ENCODE results near the gene KCNF1. TPM values are rescaled to one million over a fixed set of nuclear protein-coding genes. Genes with fewer than 3 reads are reported as not detected.

Gene KCNF1
- total and polyA plus RNA-seq, 10 of the 15 experiments (the other 5 are each of a cell fraction or from before 2014, with no cell fraction given) = not detected

DNA sequence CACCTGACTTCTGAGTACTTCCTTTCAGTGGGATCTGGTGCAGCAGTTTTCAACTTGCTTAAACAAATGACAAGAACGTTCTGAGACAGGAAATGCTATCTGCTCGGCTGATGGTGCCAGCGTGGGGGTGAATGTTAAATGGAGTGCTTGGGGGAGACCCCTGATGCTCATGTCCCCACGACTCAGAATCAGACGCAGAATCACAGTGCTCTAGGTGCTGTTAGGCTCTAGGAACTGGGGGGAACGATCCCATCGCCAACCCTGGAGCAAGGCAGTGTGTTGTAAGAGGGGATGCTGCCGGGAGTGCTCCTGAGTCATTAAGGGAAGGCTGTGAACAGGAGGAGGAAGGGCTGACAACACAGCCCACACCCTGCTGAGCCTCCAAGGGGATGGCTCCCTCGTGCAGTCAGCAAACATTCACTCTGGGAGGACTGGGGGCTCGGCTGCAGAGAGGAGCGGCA, 34.1 kb upstream of the KCNF1 start:
- Histone ChIP-seq H3K4me1 (ENCODE audit: control insufficient read depth, insufficient read depth, low read length) (peaks cover 2% of the 10 kb centered on the region), H3K9ac (ENCODE audit: control insufficient read depth, insufficient read depth, low read length) (no peak overlapping the region), H3K4me2 (ENCODE audit: control insufficient read depth, insufficient read depth) (no peak overlapping the region), H3K36me3 (ENCODE audit: control insufficient read depth in 2 of 2, insufficient read depth in 2 of 2, low read length in 1 of 2) (no peaks in the 10 kb centered on the region), H2AFZ (ENCODE audit: control insufficient read depth, low read depth, low read length) (no peak overlapping the region; the same call in 1 of the 2 replicates), H3K4me3 (no peak overlapping the region), H3K9me3 (replicated peaks; ENCODE audit: control insufficient read depth, insufficient read depth, low read length) (no peaks in the 10 kb centered on the region; the same call in 2 of the 3 replicates), H3K27me3 (replicated peaks in 1 of 2; ENCODE audit: control insufficient read depth in 2 of 2, insufficient read depth in 2 of 2, low read length in 1 of 2) (peaks cover 2 to 4% of the 10 kb centered on the region in 2 experiments; a peak in 3 of 4 replicates), H3K27ac (ENCODE audit: control insufficient read depth, insufficient read depth) (no peak overlapping the region), H4K20me1 (ENCODE audit: control insufficient read depth, insufficient read depth) (no peaks in the 10 kb centered on the region), H3K79me2 (ENCODE audit: control insufficient read depth, insufficient read depth, low read length) (no peaks in the 10 kb centered on the region)
- FAIRE-seq = no peak
- TF ChIP-seq TBL1XR1 (IDR thresholded peaks at IDR 0.05; ENCODE audit: low read depth, low read length) (no peak), NR2F1 (conservative IDR thresholded peaks at IDR 0.05) (no peak), ZBED1 (IDR thresholded peaks at IDR 0.05; ENCODE audit: borderline replicate concordance) (no peak), KAT2A (conservative IDR thresholded peaks at IDR 0.05; ENCODE audit: control insufficient read depth, low read depth, low read length) (no peak), EZH2 (IDR thresholded peaks at IDR 0.05; ENCODE audit: borderline replicate concordance, control insufficient read depth, low read depth, low read length) (no peak), CBX3 (IDR thresholded peaks at IDR 0.05; ENCODE audit: borderline replicate concordance, low read depth) (no peak), LARP7 (IDR thresholded peaks at IDR 0.05) (no peak), ASH2L (IDR thresholded peaks at IDR 0.05; ENCODE audit: borderline replicate concordance, low read depth) (no peak), HDAC6 (IDR thresholded peaks at IDR 0.05; ENCODE audit: unreplicated experiment) (no peak), SREBF2 (IDR thresholded peaks at IDR 0.05; ENCODE audit: low read length) (no peak), SPI1 (IDR thresholded peaks at IDR 0.05; ENCODE audit: borderline replicate concordance, insufficient read depth, low read depth, low read length) (no peak), CBFB (IDR thresholded peaks at IDR 0.05; ENCODE audit: low read depth) (no peak)
- TF ChIP-seq, protein P1, sequence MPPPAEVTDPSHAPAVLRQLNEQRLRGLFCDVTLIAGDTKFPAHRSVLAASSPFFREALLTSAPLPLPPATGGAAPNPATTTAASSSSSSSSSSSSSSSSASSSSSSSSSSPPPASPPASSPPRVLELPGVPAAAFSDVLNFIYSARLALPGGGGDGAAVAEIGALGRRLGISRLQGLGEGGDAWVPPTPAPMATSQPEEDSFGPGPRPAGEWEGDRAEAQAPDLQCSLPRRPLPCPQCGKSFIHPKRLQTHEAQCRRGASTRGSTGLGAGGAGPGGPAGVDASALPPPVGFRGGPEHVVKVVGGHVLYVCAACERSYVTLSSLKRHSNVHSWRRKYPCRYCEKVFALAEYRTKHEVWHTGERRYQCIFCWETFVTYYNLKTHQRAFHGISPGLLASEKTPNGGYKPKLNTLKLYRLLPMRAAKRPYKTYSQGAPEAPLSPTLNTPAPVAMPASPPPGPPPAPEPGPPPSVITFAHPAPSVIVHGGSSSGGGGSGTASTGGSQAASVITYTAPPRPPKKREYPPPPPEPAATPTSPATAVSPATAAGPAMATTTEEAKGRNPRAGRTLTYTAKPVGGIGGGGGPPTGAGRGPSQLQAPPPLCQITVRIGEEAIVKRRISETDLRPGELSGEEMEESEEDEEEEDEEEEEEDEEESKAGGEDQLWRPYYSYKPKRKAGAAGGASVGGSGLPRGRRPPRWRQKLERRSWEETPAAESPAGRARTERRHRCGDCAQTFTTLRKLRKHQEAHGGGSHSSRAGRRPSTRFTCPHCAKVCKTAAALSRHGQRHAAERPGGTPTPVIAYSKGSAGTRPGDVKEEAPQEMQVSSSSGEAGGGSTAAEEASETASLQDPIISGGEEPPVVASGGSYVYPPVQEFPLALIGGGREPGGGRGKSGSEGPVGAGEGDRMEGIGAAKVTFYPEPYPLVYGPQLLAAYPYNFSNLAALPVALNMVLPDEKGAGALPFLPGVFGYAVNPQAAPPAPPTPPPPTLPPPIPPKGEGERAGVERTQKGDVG (CRISPR knock-in tag; IDR thresholded peaks at IDR 0.05) = no peak
- TF ChIP-seq, protein P2, sequence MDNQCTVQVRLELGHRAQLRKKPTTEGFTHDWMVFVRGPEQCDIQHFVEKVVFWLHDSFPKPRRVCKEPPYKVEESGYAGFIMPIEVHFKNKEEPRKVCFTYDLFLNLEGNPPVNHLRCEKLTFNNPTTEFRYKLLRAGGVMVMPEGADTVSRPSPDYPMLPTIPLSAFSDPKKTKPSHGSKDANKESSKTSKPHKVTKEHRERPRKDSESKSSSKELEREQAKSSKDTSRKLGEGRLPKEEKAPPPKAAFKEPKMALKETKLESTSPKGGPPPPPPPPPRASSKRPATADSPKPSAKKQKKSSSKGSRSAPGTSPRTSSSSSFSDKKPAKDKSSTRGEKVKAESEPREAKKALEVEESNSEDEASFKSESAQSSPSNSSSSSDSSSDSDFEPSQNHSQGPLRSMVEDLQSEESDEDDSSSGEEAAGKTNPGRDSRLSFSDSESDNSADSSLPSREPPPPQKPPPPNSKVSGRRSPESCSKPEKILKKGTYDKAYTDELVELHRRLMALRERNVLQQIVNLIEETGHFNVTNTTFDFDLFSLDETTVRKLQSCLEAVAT (IDR thresholded peaks at IDR 0.05) = no peak
- BruUV-seq (replicated peaks) = no TSS peak
- RAD21 ChIA-PET (ENCODE audit: unreplicated experiment) = no interaction called here
- no peak for DNase-seq (ENCODE audit: low read depth, low spot score)
- CTCF ChIA-PET = interaction anchor here (0.8 to 1.7 kb wide), 3 partner anchors 13 to 46 kb away, joined by 3 to 8 read pairs (median 3); no protein-coding TSS in a partner anchor
- intact Hi-C loops (cut with micrococcal nuclease; ENCODE audit: unreplicated experiment) = no loop called here
- no peak for ATAC-seq
- SMC1A ChIA-PET (ENCODE audit: uncharacterized antibody, unreplicated experiment) = interaction anchor here (1.6 to 4.3 kb wide), 2 partner anchors 12 to 14 kb away, joined by 4 to 34 read pairs; no protein-coding TSS in a partner anchor
- POLR2A ChIA-PET = no interaction called here
- WGBS (ENCODE audit: insufficient coverage, insufficient replicate concordance, low lambda C conversion rate, missing lambda C conversion rate) = 27% methylated on average over 11 of the region's 11 CpGs
- in situ Hi-C loops (cut with MboI) = no loop called here
